ENCODE results near the gene ABLIM2.

Gene ABLIM2

DNA sequence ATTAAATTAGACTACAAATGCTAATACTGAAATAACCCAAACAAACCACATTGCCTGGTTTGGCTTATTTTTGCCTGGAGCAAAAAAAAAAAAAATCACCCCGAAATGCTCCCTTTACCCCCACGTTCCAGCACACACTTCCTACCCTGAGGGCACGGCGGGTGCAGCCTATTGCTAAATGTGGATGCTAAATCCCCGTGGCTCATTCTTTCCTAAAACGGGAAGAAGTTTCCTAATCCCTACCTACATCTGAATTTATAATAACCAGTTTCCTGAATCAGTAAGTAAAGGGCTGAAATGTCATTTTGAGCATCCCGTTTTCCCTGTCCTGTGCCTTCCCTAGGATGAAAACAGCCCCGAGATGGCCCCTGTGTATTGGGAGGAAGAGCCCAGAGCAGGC is 97.0 kb downstream of the ABLIM2 start:
- H3K4me3 ChIP-seq (ENCODE audit: low read length), result no peak overlapping the region
- no peak for DNase-seq (ENCODE audit: low read depth)
- TF ChIP-seq, protein P1, sequence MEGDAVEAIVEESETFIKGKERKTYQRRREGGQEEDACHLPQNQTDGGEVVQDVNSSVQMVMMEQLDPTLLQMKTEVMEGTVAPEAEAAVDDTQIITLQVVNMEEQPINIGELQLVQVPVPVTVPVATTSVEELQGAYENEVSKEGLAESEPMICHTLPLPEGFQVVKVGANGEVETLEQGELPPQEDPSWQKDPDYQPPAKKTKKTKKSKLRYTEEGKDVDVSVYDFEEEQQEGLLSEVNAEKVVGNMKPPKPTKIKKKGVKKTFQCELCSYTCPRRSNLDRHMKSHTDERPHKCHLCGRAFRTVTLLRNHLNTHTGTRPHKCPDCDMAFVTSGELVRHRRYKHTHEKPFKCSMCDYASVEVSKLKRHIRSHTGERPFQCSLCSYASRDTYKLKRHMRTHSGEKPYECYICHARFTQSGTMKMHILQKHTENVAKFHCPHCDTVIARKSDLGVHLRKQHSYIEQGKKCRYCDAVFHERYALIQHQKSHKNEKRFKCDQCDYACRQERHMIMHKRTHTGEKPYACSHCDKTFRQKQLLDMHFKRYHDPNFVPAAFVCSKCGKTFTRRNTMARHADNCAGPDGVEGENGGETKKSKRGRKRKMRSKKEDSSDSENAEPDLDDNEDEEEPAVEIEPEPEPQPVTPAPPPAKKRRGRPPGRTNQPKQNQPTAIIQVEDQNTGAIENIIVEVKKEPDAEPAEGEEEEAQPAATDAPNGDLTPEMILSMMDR (conservative IDR thresholded peaks at IDR 0.05; ENCODE audit: low read length), result no peak

DNA sequence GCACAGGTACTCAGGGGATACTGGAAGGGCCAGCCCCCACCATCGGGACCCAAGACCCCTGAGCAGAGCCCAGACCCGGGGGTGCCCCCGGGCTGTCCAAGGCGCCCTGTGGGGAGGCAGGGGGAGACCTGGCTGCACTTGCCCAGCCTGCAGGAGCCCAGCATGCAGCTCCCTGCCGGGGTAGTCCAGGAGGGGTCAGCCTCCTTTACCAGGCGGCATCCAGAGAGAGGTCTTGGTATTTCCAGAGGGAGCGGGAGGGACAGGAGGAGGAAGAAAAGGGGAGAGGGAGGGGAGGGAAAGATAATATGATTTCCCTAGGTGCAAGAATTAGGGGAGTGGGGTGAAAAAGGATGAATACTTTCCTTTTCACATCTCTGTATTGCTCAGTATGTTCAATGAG is 97.5 kb downstream of the ABLIM2 start:
- H3K4me3 ChIP-seq (ENCODE audit: low read length), result no peak overlapping the region
- DNase-seq (ENCODE audit: low read depth), result no peak
- TF ChIP-seq, protein P1 (conservative IDR thresholded peaks at IDR 0.05; ENCODE audit: low read length), result no peak

DNA sequence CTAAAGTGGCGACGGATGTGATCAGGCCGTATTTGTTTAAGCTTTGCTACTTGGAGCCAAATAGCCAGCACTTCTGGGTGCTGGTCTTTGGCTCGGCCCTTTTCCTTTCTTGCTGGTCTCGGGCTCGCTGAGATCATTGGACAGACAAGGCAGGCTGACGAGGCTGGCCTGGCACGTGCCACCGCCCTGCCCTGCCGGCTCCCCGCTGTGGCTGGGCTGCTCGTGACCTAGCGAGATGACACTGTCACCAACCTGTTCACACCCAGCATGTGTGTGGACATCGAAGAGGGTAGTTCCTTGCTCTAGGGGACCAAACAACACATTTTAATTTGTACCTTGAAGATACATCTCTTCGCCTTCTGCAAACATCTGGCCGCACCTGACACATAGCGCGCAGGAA is 98.0 kb downstream of the ABLIM2 start:
- DNase-seq (ENCODE audit: low read depth), result no peak
- no peak overlapping the region for H3K4me3 ChIP-seq (ENCODE audit: low read length)
- TF ChIP-seq, protein P1 (conservative IDR thresholded peaks at IDR 0.05; ENCODE audit: low read length), result no peak

DNA sequence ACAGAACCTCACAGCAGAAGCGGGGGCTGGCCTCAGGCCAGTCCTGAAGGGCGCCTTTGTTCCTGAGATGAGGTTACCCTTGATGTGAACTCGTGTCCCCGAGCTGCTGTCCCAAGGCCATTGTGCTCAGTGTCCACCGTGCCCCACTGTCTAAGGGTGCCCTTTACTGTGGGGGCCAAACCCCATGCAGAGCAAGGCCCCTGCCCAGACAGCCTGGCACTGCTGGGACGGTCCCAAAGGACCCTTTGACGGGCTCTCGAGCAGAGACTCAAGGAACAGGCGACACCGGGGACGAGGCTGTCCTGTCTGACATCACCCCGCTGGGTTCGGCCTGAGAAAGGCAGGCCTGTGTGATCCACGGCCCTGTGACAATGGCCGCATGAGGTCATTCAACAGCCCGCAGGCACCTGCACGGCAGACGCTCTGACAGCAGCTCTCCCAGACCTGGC is 100.6 kb downstream of the ABLIM2 start:
- no peak overlapping the region for H3K4me3 ChIP-seq (ENCODE audit: low read length)
- DNase-seq (ENCODE audit: low read depth), result no peak
- TF ChIP-seq, protein P1 (conservative IDR thresholded peaks at IDR 0.05; ENCODE audit: low read length), result no peak

DNA sequence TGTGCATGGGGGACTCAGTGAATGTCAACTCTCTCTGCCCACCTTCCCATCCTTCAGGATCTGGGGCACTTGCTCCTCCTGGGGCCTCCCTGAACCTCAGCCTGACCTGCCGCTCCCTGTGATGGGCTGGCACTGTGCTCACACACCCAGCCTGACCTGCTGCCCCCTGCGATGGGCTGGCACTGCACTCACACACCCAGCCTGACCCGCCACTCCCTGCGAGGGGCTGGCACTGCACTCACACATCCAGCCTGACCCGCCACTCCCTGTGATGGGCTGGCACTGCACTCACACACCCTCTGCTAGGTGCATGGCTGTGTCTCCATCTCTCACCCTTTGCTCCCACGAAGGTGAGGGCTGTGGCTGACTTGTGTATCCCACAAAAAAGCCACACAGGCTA is 103.4 kb downstream of the ABLIM2 start:
- DNase-seq (ENCODE audit: low read depth), result no peak
- TF ChIP-seq, protein P1 (conservative IDR thresholded peaks at IDR 0.05; ENCODE audit: low read length), result no peak
- no peak overlapping the region for H3K4me3 ChIP-seq (ENCODE audit: low read length)

DNA sequence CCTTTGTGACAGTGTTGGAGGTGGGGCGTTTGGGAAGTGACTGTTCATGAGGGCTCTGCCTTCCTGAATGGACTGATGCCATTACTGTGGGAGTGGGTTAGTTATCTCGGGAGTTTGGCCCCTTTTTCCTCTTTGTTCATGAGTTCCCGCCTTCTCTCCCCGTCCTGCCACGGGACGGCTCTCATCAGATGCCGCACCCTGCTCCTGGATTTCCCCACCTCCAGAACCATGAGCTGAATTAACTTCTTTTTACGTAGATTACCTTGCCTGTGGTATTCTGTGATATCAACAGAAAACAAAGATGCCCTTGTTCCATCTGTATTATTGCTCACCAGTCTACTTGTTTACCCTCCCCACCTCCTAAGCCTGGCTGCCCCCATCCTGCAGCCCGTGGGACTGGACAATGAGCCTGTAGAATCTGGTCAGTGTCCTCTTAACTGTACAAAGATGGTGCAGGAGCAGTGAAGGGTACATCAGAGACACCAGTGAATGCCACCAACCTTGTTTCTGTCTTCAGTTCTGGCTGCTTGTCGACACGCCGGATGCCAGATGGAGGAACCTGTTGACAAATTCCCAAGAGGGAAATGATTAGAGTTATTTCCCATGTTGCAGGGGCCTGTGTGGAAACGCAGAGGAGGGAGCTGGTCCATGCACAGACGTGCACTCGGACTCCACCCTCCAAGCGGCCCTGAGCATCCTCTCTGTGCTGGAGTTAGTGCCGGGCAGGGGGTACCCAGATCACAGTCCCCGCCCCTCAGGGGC is 104.7 kb downstream of the ABLIM2 start:
- no peak overlapping the region for H3K4me3 ChIP-seq (ENCODE audit: low read length)
- no peak for DNase-seq (ENCODE audit: low read depth)
- TF ChIP-seq, protein P1 (conservative IDR thresholded peaks at IDR 0.05; ENCODE audit: low read length), result no peak

DNA sequence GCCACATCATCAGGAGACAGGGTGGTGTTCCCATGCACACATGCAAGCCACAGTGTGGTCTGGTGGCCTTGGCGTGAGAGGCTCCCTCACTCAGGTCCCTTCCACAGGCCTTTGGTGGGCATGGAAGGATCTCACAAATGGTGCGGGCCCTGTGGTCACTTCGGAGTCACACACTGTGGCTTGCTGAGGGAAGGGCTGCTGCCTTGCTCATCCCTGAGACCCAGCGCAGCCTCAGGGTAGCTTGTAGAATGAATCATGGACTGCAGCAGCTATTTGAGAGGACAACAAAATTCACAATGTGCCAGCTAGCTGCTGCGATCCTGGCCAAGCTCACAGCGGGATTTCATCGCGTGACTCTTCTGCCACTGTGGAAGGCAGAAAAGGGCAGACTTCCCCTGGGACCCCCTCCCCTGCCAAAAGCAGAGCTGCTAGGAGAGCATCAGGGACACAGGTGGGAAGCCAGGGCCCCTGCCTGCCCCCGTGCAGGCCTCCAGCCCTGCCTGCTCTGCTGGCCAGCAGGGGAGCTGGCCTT is 106.4 kb downstream of the ABLIM2 start:
- TF ChIP-seq, protein P1 (conservative IDR thresholded peaks at IDR 0.05; ENCODE audit: low read length), result no peak
- H3K4me3 ChIP-seq (ENCODE audit: low read length), result no peak overlapping the region
- DNase-seq (ENCODE audit: low read depth), result no peak

Data from AG10803 (cell line).